GM23338 (cell line): ENCODE data around the gene ZBTB7C.

Experiments
- CREB1 ChIP-seq: fragments of 250-450 bp; sonication (Bioruptor Pico); IDR thresholded peaks from 2 replicates; pipeline ENCODE4 v1.5.0; 2020; ENCODE audit warnings: low read depth, mild to moderate bottlenecking, moderate library complexity
- CTCF ChIP-seq, 2 experiments: fragments of 200-600 bp in 1 of 2; sonication (generic) in 1 of 2; conservative IDR thresholded peaks; 2 replicates each; pipeline versions ENCODE4 v1.5.1 to v1.6.1; 2016 to 2017; ENCODE audit warnings: antibody characterized with exemption in 2 of 2, low read depth in 2 of 2, mild to moderate bottlenecking in 2 of 2, moderate library complexity in 1 of 2
- EZH2 ChIP-seq: fragments of 200-600 bp; sonication (generic); IDR thresholded peaks from one replicate; pipeline ENCODE4 v1.8.0; 2017; ENCODE audit warnings: antibody characterized with exemption, mild to moderate bottlenecking, low read depth; ENCODE audit not compliant: unreplicated experiment
- EZH2phosphoT487 ChIP-seq: fragments of 200-600 bp; sonication (generic); IDR thresholded peaks from one replicate; pipeline ENCODE4 v1.8.1; 2018; ENCODE audit warnings: antibody characterized with exemption; ENCODE audit not compliant: unreplicated experiment
- JUNB ChIP-seq: IDR thresholded peaks from one replicate; pipeline ENCODE4 v1.6.1; 2016; ENCODE audit warnings: antibody characterized with exemption; ENCODE audit not compliant: unreplicated experiment
- NANOG ChIP-seq: IDR thresholded peaks from 2 replicates; pipeline ENCODE4 v1.6.1; 2016; ENCODE audit warnings: antibody characterized with exemption, borderline replicate concordance
- POLR2AphosphoS5 ChIP-seq: IDR thresholded peaks from 2 replicates; pipeline ENCODE4 v1.6.1; 2016; ENCODE audit warnings: antibody characterized with exemption, low read depth
- STAT1 ChIP-seq: IDR thresholded peaks from one replicate; pipeline ENCODE4 v1.6.1; 2016; ENCODE audit warnings: antibody characterized with exemption; ENCODE audit not compliant: unreplicated experiment
- ZNF462 ChIP-seq: fragments of 250-450 bp; sonication (Bioruptor Pico); IDR thresholded peaks from 2 replicates; pipeline ENCODE4 v1.5.0; 2020; ENCODE audit warnings: mild to moderate bottlenecking, moderate library complexity
- TF ChIP-seq, protein P1 (sequence below): IDR thresholded peaks from one replicate; pipeline ENCODE4 v1.6.1; 2018; ENCODE audit warnings: antibody characterized with exemption; ENCODE audit not compliant: unreplicated experiment
- TF ChIP-seq, protein P2 (sequence below): IDR thresholded peaks from 2 replicates; pipeline ENCODE4 v1.6.1; 2016; ENCODE audit warnings: antibody characterized with exemption

DNA sequence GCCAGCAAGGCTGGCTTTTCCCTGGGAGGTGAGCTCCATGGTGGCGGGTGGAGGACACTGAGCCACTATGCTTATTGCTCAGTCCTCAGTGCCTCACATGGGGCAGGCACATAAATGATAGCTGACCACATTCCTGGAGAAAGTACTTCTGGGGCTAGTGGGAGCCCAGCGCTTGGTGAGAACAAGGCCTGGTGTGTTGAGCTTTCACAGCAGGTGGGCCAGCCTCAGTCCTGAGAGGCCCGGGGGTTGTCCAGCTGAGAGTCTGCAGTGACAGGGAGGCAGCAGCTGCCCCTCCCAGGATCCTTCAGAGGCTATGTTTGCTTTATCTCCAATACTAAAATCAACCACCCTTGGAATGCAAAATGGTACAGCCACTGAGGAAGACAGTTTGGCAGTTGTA, 217.7 kb downstream of the ZBTB7C start:
- no peak for TF ChIP-seq CTCF (conservative IDR thresholded peaks at IDR 0.05; ENCODE audit: low read depth in 2 of 2)
- TF ChIP-seq, protein P1, sequence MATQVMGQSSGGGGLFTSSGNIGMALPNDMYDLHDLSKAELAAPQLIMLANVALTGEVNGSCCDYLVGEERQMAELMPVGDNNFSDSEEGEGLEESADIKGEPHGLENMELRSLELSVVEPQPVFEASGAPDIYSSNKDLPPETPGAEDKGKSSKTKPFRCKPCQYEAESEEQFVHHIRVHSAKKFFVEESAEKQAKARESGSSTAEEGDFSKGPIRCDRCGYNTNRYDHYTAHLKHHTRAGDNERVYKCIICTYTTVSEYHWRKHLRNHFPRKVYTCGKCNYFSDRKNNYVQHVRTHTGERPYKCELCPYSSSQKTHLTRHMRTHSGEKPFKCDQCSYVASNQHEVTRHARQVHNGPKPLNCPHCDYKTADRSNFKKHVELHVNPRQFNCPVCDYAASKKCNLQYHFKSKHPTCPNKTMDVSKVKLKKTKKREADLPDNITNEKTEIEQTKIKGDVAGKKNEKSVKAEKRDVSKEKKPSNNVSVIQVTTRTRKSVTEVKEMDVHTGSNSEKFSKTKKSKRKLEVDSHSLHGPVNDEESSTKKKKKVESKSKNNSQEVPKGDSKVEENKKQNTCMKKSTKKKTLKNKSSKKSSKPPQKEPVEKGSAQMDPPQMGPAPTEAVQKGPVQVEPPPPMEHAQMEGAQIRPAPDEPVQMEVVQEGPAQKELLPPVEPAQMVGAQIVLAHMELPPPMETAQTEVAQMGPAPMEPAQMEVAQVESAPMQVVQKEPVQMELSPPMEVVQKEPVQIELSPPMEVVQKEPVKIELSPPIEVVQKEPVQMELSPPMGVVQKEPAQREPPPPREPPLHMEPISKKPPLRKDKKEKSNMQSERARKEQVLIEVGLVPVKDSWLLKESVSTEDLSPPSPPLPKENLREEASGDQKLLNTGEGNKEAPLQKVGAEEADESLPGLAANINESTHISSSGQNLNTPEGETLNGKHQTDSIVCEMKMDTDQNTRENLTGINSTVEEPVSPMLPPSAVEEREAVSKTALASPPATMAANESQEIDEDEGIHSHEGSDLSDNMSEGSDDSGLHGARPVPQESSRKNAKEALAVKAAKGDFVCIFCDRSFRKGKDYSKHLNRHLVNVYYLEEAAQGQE, result no peak
- TF ChIP-seq ZNF462 (CRISPR knock-in tag), result no peak
- TF ChIP-seq POLR2AphosphoS5, result no peak
- TF ChIP-seq EZH2, result no peak
- no peak for TF ChIP-seq EZH2phosphoT487
- no peak for TF ChIP-seq CREB1 (CRISPR knock-in tag)
- TF ChIP-seq, protein P2, sequence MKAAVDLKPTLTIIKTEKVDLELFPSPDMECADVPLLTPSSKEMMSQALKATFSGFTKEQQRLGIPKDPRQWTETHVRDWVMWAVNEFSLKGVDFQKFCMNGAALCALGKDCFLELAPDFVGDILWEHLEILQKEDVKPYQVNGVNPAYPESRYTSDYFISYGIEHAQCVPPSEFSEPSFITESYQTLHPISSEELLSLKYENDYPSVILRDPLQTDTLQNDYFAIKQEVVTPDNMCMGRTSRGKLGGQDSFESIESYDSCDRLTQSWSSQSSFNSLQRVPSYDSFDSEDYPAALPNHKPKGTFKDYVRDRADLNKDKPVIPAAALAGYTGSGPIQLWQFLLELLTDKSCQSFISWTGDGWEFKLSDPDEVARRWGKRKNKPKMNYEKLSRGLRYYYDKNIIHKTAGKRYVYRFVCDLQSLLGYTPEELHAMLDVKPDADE, result no peak
- no peak for TF ChIP-seq STAT1
- TF ChIP-seq JUNB, result no peak
- no peak for TF ChIP-seq NANOG
